CD4-positive, alpha-beta T cell treated with Interleukin-6 for 4 hours (primary cell): ENCODE results near the gene SLU7.
A peak's percentile ranks its signal among the peaks of the same experiment; 100 is the strongest.

Source experiments
- DNase-seq: peaks from one replicate; pipeline ENCODE4 v3.0.0-alpha.2; 2020; ENCODE audit warnings: mixed read lengths

The SLU7 gene

GRCh38 chr5:160418561-160419457 is at the start of gene SLU7:
Gene SLU7, minus strand, starts transcription at chr5:160419081. Its CDS starts 3,787 bp downstream, at chr5:160415294.
- peak; percentile 91 for DNase-seq

- DNase-seq = no peak
These were observed 49.6 kb upstream of the SLU7 start for GRCh38 chr5:160468363-160468975.

- peak; percentile 77 for DNase-seq
These were observed 48.9 kb upstream of the SLU7 start for GRCh38 chr5:160467555-160468362.

GRCh38 chr5:160466889-160467554 is 48.1 kb upstream of the SLU7 start:
- no peak for DNase-seq

- DNase-seq = no peak
These were observed 47.2 kb upstream of the SLU7 start for GRCh38 chr5:160466116-160466515.

- DNase-seq = no peak
These were observed 45.6 kb upstream of the SLU7 start for GRCh38 chr5:160464466-160464797.

- DNase-seq = no peak
These were observed 45.0 kb upstream of the SLU7 start for GRCh38 chr5:160463740-160464465.

GRCh38 chr5:160463227-160463626 is 44.3 kb upstream of the SLU7 start:
- no peak for DNase-seq

GRCh38 chr5:160462167-160462566 is 43.3 kb upstream of the SLU7 start:
- no peak for DNase-seq

GRCh38 chr5:160461378-160461777 is 42.5 kb upstream of the SLU7 start:
- no peak for DNase-seq

- no peak for DNase-seq
These were observed 41.6 kb upstream of the SLU7 start for GRCh38 chr5:160460377-160461049.

- DNase-seq = no peak
These were observed 40.2 kb upstream of the SLU7 start for GRCh38 chr5:160458806-160459800.

GRCh38 chr5:160457252-160457651 is 38.4 kb upstream of the SLU7 start:
- no peak for DNase-seq

GRCh38 chr5:160456480-160457177 is 37.7 kb upstream of the SLU7 start:
- no peak for DNase-seq

GRCh38 chr5:160455600-160455999 is 36.7 kb upstream of the SLU7 start:
- DNase-seq = no peak

- no peak for DNase-seq
These were observed 34.9 kb upstream of the SLU7 start for GRCh38 chr5:160453751-160454150.

- no peak for DNase-seq
These were observed 33.9 kb upstream of the SLU7 start for GRCh38 chr5:160452795-160453194.

- DNase-seq = no peak
These were observed 33.2 kb upstream of the SLU7 start for GRCh38 chr5:160452036-160452435.

GRCh38 chr5:160451281-160451680 is 32.4 kb upstream of the SLU7 start:
- DNase-seq = no peak
